ENCODE results near the gene NALCN. TPM values are rescaled to one million over a fixed set of nuclear protein-coding genes. Genes with fewer than 3 reads are reported as not detected.
A peak's percentile ranks its signal among the peaks of the same experiment; 100 is the strongest.

NALCN gene
- total RNA-seq, 1 donor from 2014 or later = 38.6 TPM

DNA sequence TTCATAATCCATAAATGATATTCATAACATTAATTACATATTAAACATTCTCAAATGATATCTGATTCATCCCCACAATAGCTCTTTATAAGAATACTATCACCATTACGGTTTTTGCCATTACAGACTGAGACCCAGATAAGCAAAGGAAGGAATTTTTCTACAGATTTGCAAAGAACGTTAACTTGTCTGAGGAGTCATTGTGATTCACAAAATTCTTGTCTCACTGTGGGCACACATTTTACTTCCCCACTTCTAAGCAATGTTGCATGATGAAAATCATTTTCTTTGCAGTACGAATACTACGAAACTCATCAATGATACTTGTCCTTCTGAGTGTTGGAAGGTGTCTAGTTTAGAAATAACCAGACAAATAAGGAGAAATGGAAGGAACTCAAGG is 70.1 kb downstream of the NALCN start:
- H3K27ac Mint-ChIP-seq (ENCODE audit: unreplicated experiment) = no peak overlapping the region
- peaks cover 9% of the 10 kb centered on the region for H3K36me3 Mint-ChIP-seq (ENCODE audit: low read depth)
- TF ChIP-seq, protein P1, sequence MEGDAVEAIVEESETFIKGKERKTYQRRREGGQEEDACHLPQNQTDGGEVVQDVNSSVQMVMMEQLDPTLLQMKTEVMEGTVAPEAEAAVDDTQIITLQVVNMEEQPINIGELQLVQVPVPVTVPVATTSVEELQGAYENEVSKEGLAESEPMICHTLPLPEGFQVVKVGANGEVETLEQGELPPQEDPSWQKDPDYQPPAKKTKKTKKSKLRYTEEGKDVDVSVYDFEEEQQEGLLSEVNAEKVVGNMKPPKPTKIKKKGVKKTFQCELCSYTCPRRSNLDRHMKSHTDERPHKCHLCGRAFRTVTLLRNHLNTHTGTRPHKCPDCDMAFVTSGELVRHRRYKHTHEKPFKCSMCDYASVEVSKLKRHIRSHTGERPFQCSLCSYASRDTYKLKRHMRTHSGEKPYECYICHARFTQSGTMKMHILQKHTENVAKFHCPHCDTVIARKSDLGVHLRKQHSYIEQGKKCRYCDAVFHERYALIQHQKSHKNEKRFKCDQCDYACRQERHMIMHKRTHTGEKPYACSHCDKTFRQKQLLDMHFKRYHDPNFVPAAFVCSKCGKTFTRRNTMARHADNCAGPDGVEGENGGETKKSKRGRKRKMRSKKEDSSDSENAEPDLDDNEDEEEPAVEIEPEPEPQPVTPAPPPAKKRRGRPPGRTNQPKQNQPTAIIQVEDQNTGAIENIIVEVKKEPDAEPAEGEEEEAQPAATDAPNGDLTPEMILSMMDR (IDR thresholded peaks at IDR 0.05) = no peak

DNA sequence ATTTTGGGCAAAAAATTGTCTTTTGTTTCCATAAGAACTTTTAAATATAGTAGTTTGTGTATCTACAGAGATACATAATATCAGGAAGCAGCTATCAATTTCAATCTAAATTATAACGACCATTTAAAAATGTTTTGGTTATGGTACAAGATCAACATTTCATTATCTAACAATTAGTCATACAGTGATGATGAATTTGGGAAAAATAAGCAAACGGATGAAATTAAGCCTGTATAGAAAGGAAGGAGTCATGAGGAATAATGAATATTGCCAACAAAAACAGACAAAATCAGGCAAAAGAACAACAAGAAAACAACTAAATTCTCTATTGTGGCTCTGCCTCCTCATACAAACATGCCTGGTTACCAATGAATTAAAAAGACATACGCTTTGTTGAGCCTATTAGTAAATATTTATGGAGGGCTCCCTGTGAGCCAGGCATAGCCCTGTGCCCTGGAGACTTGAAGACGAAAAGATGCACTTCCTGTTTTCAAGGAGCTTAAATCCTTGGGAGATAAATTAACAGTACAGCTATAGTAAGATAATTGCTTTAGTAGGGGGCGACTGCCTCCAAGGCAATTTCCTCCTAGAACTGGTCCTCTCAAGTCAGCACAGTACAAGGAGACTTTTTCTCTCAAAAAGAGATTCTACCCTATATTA is 73.0 kb downstream of the NALCN start:
- no peak for DNase-seq (ENCODE audit: low spot score)
- TF ChIP-seq, protein P1 (IDR thresholded peaks at IDR 0.05) = no peak
- H3K27ac Mint-ChIP-seq (ENCODE audit: unreplicated experiment) = no peak overlapping the region
- no peak overlapping the region for H3K4me3 Mint-ChIP-seq (ENCODE audit: unreplicated experiment)
- H3K36me3 Mint-ChIP-seq (ENCODE audit: low read depth) = peaks cover 16% of the 10 kb centered on the region
- H3K27me3 Mint-ChIP-seq (ENCODE audit: low read depth) = no peaks in the 10 kb centered on the region
- H3K9me3 Mint-ChIP-seq (ENCODE audit: low read depth) = peaks cover 5% of the 10 kb centered on the region
- peaks cover 42% of the 10 kb centered on the region for H3K4me1 Mint-ChIP-seq (ENCODE audit: low read depth)

More for the DNA sequence above, 70.1 kb downstream of the NALCN start:
- H3K4me3 Mint-ChIP-seq (ENCODE audit: unreplicated experiment) = no peak overlapping the region
- H3K4me1 Mint-ChIP-seq (ENCODE audit: low read depth) = peaks cover 36% of the 10 kb centered on the region
- H3K27me3 Mint-ChIP-seq (ENCODE audit: low read depth) = no peaks in the 10 kb centered on the region
- DNase-seq (ENCODE audit: low spot score) = no peak
- H3K9me3 Mint-ChIP-seq (ENCODE audit: low read depth) = peaks cover 5% of the 10 kb centered on the region

DNA sequence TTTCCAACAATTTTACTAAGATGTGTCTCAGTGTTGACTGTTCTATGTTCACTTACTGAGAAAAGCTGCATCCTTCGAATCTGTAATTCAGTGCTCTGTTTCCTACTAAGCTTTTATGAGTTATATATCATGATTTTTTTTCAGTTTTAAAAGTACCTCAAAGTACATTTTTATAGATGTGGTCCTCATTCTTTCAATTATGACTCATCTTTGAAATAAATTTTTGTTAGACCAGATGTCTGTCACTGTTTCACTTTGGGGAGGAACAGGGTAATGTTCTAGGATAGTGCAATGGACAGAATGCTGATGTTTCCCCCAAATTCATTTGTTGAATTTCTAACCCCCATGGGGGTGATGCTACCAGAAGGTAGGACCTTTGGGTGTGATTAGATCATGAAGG is 74.8 kb downstream of the NALCN start:
- Mint-ChIP-seq H3K27ac (ENCODE audit: unreplicated experiment) (peak overlapping the region; percentile 32), H3K9me3 (ENCODE audit: low read depth) (peaks cover 5% of the 10 kb centered on the region), H3K4me3 (ENCODE audit: unreplicated experiment) (no peak overlapping the region), H3K36me3 (ENCODE audit: low read depth) (peaks cover 16% of the 10 kb centered on the region), H3K4me1 (ENCODE audit: low read depth) (peaks cover 35% of the 10 kb centered on the region), H3K27me3 (ENCODE audit: low read depth) (no peaks in the 10 kb centered on the region)
- TF ChIP-seq, protein P1 (IDR thresholded peaks at IDR 0.05) = no peak
- DNase-seq (ENCODE audit: low spot score) = no peak

DNA sequence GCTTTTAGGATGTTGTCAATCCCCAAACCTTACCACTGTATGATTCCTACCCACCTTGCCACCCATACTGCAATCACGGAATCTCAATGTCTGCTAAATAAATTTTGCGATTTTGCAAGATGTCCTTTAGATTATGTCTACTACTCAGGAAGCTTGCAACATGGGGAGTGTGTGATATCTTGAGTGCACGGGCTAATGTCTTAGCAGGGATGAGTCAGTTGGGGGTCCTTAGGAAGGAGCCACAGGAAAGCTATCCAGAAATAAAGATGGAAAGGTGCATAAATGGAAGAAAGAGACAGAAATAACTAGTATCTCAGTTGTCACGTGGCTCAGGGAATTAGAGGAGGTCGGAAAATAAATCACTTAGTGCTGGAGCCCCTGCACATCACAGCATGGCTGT is 77.1 kb downstream of the NALCN start:
- DNase-seq (ENCODE audit: low spot score) = no peak
- TF ChIP-seq, protein P1 (IDR thresholded peaks at IDR 0.05) = no peak
- Mint-ChIP-seq H3K4me1 (ENCODE audit: low read depth) (peaks cover 31% of the 10 kb centered on the region), H3K27me3 (ENCODE audit: low read depth) (no peaks in the 10 kb centered on the region), H3K36me3 (ENCODE audit: low read depth) (peaks cover 18% of the 10 kb centered on the region), H3K27ac (ENCODE audit: unreplicated experiment) (no peak overlapping the region), H3K4me3 (ENCODE audit: unreplicated experiment) (no peak overlapping the region), H3K9me3 (ENCODE audit: low read depth) (peaks cover 5% of the 10 kb centered on the region)

DNA sequence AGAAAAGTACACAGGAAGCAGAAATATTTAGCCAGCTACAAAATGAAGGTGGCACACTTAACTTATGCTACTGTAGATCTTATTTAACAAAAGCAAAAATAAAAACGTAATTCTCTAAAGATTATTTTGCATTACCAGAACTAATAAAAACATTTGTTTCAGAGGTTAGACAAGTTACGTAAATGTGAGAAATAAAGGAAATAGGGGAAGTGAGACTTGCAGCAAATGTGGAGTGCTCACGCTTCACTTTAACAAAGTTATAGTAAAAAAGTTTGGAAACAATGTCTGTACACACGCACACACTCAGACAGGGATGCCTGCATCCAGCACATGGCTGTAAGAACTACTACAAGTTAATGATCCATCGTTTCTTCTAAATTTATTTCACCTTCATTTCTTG is 83.7 kb downstream of the NALCN start:
- no peaks in the 10 kb centered on the region for H3K4me1 Mint-ChIP-seq (ENCODE audit: low read depth)
- TF ChIP-seq, protein P1 (IDR thresholded peaks at IDR 0.05) = no peak
- peaks cover 7% of the 10 kb centered on the region for H3K9me3 Mint-ChIP-seq (ENCODE audit: low read depth)
- H3K27me3 Mint-ChIP-seq (ENCODE audit: low read depth) = no peaks in the 10 kb centered on the region
- DNase-seq (ENCODE audit: low spot score) = no peak
- no peak overlapping the region for H3K4me3 Mint-ChIP-seq (ENCODE audit: unreplicated experiment)
- no peak overlapping the region for H3K27ac Mint-ChIP-seq (ENCODE audit: unreplicated experiment)
- peaks cover 22% of the 10 kb centered on the region for H3K36me3 Mint-ChIP-seq (ENCODE audit: low read depth)

All from chondrocyte (in vitro differentiated cells).